Stimulated activated naive CD8-positive, alpha-beta T cell treated with anti-CD3 and anti-CD28 coated beads, Interleukin-15, Interleukin-2, amounts not matched to agents 100 ng/mL and 50 ng/mL, for 24 hours (primary cell): ENCODE measurements around the gene BMERB1.
"Not testable (repeated sequence)": the region's sequence is repeated elsewhere in the genome, so short reads cannot be mapped to it uniquely, and the experiment has no call there.

Source experiments
- H3K27ac Mint-ChIP-seq: one replicate; pipeline ENCODE4 v1.8.0; 2021; ENCODE audit warnings: mild to moderate bottlenecking, mixed read lengths
- H3K27me3 Mint-ChIP-seq: one replicate; pipeline ENCODE4 v1.8.0; 2021; ENCODE audit warnings: mixed read lengths
- H3K36me3 Mint-ChIP-seq: one replicate; pipeline ENCODE4 v1.8.0; 2021; ENCODE audit warnings: low read depth, mixed read lengths
- H3K4me1 Mint-ChIP-seq: one replicate; pipeline ENCODE4 v1.8.0; 2021; ENCODE audit warnings: low read depth, mixed read lengths
- H3K4me3 Mint-ChIP-seq: one replicate; pipeline ENCODE4 v1.8.0; 2021; ENCODE audit warnings: mild to moderate bottlenecking, mixed read lengths
- H3K9me3 Mint-ChIP-seq: one replicate; pipeline ENCODE4 v1.8.0; 2021; ENCODE audit warnings: mixed read lengths

The BMERB1 gene

GRCh38 chr16:15442140-15442539 is 7.8 kb downstream of the BMERB1 start:
- not testable (repeated sequence) for H3K4me3 Mint-ChIP-seq, H3K27me3 Mint-ChIP-seq, H3K27ac Mint-ChIP-seq, H3K9me3 Mint-ChIP-seq
- H3K4me1 Mint-ChIP-seq = peaks cover 32% of the 10 kb centered on the region
- peaks cover 34% of the 10 kb centered on the region for H3K36me3 Mint-ChIP-seq

- Mint-ChIP-seq H3K9me3 (peaks cover 9% of the 10 kb centered on the region), H3K36me3 (peaks cover 41% of the 10 kb centered on the region), H3K4me1 (peaks cover 29% of the 10 kb centered on the region), H3K27ac (no peak overlapping the region), H3K27me3 (peaks cover 4% of the 10 kb centered on the region), H3K4me3 (no peak overlapping the region)
Measured at GRCh38 chr16:15443753-15444152, 9.4 kb downstream of the BMERB1 start.

GRCh38 chr16:15444264-15444663 is 9.9 kb downstream of the BMERB1 start:
- Mint-ChIP-seq H3K36me3 (peaks cover 38% of the 10 kb centered on the region), H3K9me3 (peaks cover 9% of the 10 kb centered on the region), H3K27me3 (peaks cover 4% of the 10 kb centered on the region), H3K4me3 (no peak overlapping the region), H3K27ac (no peak overlapping the region), H3K4me1 (peaks cover 24% of the 10 kb centered on the region)

GRCh38 chr16:15445450-15445849 is 11.1 kb downstream of the BMERB1 start:
- H3K27ac Mint-ChIP-seq = no peak overlapping the region

GRCh38 chr16:15446901-15447300 is 12.5 kb downstream of the BMERB1 start:
- no peak overlapping the region for H3K27ac Mint-ChIP-seq
- peaks cover 4% of the 10 kb centered on the region for H3K27me3 Mint-ChIP-seq
- peaks cover 37% of the 10 kb centered on the region for H3K36me3 Mint-ChIP-seq
- H3K9me3 Mint-ChIP-seq = peaks cover 9% of the 10 kb centered on the region
- no peak overlapping the region for H3K4me3 Mint-ChIP-seq
- H3K4me1 Mint-ChIP-seq = peaks cover 5% of the 10 kb centered on the region

More at GRCh38 chr16:15445450-15445849, 11.1 kb downstream of the BMERB1 start:
- Mint-ChIP-seq H3K9me3 (peaks cover 9% of the 10 kb centered on the region), H3K27me3 (peaks cover 4% of the 10 kb centered on the region), H3K4me3 (no peak overlapping the region), H3K4me1 (peaks cover 12% of the 10 kb centered on the region), H3K36me3 (peaks cover 37% of the 10 kb centered on the region)

- H3K4me1 Mint-ChIP-seq = peaks cover 5% of the 10 kb centered on the region
- H3K9me3 Mint-ChIP-seq = peaks cover 2% of the 10 kb centered on the region
- H3K27me3 Mint-ChIP-seq = peaks cover 4% of the 10 kb centered on the region
- peaks cover 16% of the 10 kb centered on the region for H3K36me3 Mint-ChIP-seq
- H3K27ac Mint-ChIP-seq = no peak overlapping the region
- H3K4me3 Mint-ChIP-seq = no peak overlapping the region
Measured at GRCh38 chr16:15450624-15451023, 16.2 kb downstream of the BMERB1 start.

GRCh38 chr16:15451098-15451731 is 16.8 kb downstream of the BMERB1 start:
- peaks cover 15% of the 10 kb centered on the region for H3K36me3 Mint-ChIP-seq
- no peaks in the 10 kb centered on the region for H3K9me3 Mint-ChIP-seq
- H3K4me1 Mint-ChIP-seq = peaks cover 5% of the 10 kb centered on the region
- peaks cover 4% of the 10 kb centered on the region for H3K27me3 Mint-ChIP-seq
- H3K27ac Mint-ChIP-seq = no peak overlapping the region
- no peak overlapping the region for H3K4me3 Mint-ChIP-seq

GRCh38 chr16:15452246-15452855 is 18.0 kb downstream of the BMERB1 start:
- Mint-ChIP-seq H3K4me3 (no peak overlapping the region), H3K4me1 (peaks cover 6% of the 10 kb centered on the region), H3K36me3 (peaks cover 6% of the 10 kb centered on the region), H3K9me3 (no peaks in the 10 kb centered on the region), H3K27me3 (peaks cover 2% of the 10 kb centered on the region), H3K27ac (no peak overlapping the region)

GRCh38 chr16:15453296-15453695 is 18.9 kb downstream of the BMERB1 start:
- peaks cover 12% of the 10 kb centered on the region for H3K4me1 Mint-ChIP-seq
- not testable (repeated sequence) for H3K27ac Mint-ChIP-seq, H3K27me3 Mint-ChIP-seq, H3K4me3 Mint-ChIP-seq, H3K9me3 Mint-ChIP-seq, H3K36me3 Mint-ChIP-seq

- not testable (repeated sequence) for H3K27me3 Mint-ChIP-seq, H3K9me3 Mint-ChIP-seq, H3K27ac Mint-ChIP-seq, H3K4me3 Mint-ChIP-seq, H3K36me3 Mint-ChIP-seq
- peaks cover 12% of the 10 kb centered on the region for H3K4me1 Mint-ChIP-seq
Measured at GRCh38 chr16:15454933-15455332, 20.5 kb downstream of the BMERB1 start.

GRCh38 chr16:15457400-15457799 is 23.0 kb downstream of the BMERB1 start:
- H3K4me3 Mint-ChIP-seq = no peak overlapping the region
- peaks cover 7% of the 10 kb centered on the region for H3K27me3 Mint-ChIP-seq
- peaks cover 15% of the 10 kb centered on the region for H3K4me1 Mint-ChIP-seq
- peaks cover 10% of the 10 kb centered on the region for H3K36me3 Mint-ChIP-seq
- no peak overlapping the region for H3K27ac Mint-ChIP-seq
- H3K9me3 Mint-ChIP-seq = no peaks in the 10 kb centered on the region

- peaks cover 20% of the 10 kb centered on the region for H3K4me1 Mint-ChIP-seq
- H3K27ac Mint-ChIP-seq = no peak overlapping the region
- peaks cover 10% of the 10 kb centered on the region for H3K36me3 Mint-ChIP-seq
- peaks cover 7% of the 10 kb centered on the region for H3K27me3 Mint-ChIP-seq
- H3K4me3 Mint-ChIP-seq = no peak overlapping the region
- H3K9me3 Mint-ChIP-seq = no peaks in the 10 kb centered on the region
Measured at GRCh38 chr16:15457958-15458357, 23.6 kb downstream of the BMERB1 start.

- Mint-ChIP-seq H3K4me1 (peaks cover 20% of the 10 kb centered on the region), H3K4me3 (no peak overlapping the region)
Measured at GRCh38 chr16:15459791-15460190, 25.4 kb downstream of the BMERB1 start.

GRCh38 chr16:15460601-15461000 is 26.2 kb downstream of the BMERB1 start:
- no peak overlapping the region for H3K27ac Mint-ChIP-seq
- H3K36me3 Mint-ChIP-seq = peaks cover 10% of the 10 kb centered on the region
- H3K9me3 Mint-ChIP-seq = no peaks in the 10 kb centered on the region
- peaks cover 20% of the 10 kb centered on the region for H3K4me1 Mint-ChIP-seq
- peaks cover 7% of the 10 kb centered on the region for H3K27me3 Mint-ChIP-seq
- H3K4me3 Mint-ChIP-seq = no peak overlapping the region

More at GRCh38 chr16:15459791-15460190, 25.4 kb downstream of the BMERB1 start:
- peaks cover 7% of the 10 kb centered on the region for H3K27me3 Mint-ChIP-seq
- H3K9me3 Mint-ChIP-seq = no peaks in the 10 kb centered on the region
- peaks cover 10% of the 10 kb centered on the region for H3K36me3 Mint-ChIP-seq
- H3K27ac Mint-ChIP-seq = no peak overlapping the region

GRCh38 chr16:15461376-15461775 is 27.0 kb downstream of the BMERB1 start:
- Mint-ChIP-seq H3K4me1 (peaks cover 20% of the 10 kb centered on the region), H3K36me3 (peaks cover 14% of the 10 kb centered on the region), H3K9me3 (no peaks in the 10 kb centered on the region), H3K27ac (no peak overlapping the region), H3K4me3 (no peak overlapping the region), H3K27me3 (peaks cover 7% of the 10 kb centered on the region)
